ENCODE data around the gene SHF. TPM values are rescaled to one million over a fixed set of nuclear protein-coding genes. Genes with fewer than 3 reads are reported as not detected.

SHF gene
- total RNA-seq, 2 experiments from 2014 or later = 11.8 to 12.5 TPM

GRCh38 chr15:45197512-45197911 lies 9.7 kb upstream of the SHF start:
- POLR2A ChIA-PET = interaction anchor here (1.3 to 1.4 kb wide), 2 partner anchors 9 to 30 kb away, joined by 5 to 9 read pairs; partner anchors contain the start of gene SHF
- intact Hi-C loops (cut with micrococcal nuclease) = no loop called here
- no peaks in the 10 kb centered on the region for H3K9me3 Mint-ChIP-seq

GRCh38 chr15:45187578-45187893 lies 230 bp downstream of the SHF start:
- DNase-seq = no peak
- H3K27me3 Mint-ChIP-seq = no peaks in the 10 kb centered on the region
- no peaks in the 10 kb centered on the region for H3K36me3 Mint-ChIP-seq
- intact Hi-C loops (cut with micrococcal nuclease) = no loop called here
- H3K27ac Mint-ChIP-seq = no peak overlapping the region
- CTCF ChIA-PET = interaction anchor here (0.6 to 3.2 kb wide), 4 partner anchors 10 to 70 kb away, joined by 4 to 17 read pairs (median 6); no protein-coding TSS in a partner anchor
- POLR2A ChIA-PET = interaction anchor here (1.0 to 2.1 kb wide), 5 partner anchors 10 to 24 kb away, joined by 5 to 9 read pairs (median 6); no protein-coding TSS in a partner anchor
- no peaks in the 10 kb centered on the region for H3K9me3 Mint-ChIP-seq
- H3K4me3 Mint-ChIP-seq = no peak overlapping the region
- H3K4me1 Mint-ChIP-seq (ENCODE audit: low read depth) = peaks cover 28% of the 10 kb centered on the region

More at GRCh38 chr15:45197512-45197911, 9.7 kb upstream of the SHF start:
- H3K36me3 Mint-ChIP-seq = no peaks in the 10 kb centered on the region
- CTCF ChIA-PET = interaction anchor here (0.8 to 6.6 kb wide), 14 partner anchors 9 to 216 kb away, joined by 3 to 48 read pairs (median 6); partner anchors contain the start of gene SHF
- H3K27me3 Mint-ChIP-seq = peaks cover 3% of the 10 kb centered on the region
- H3K4me3 Mint-ChIP-seq = peak overlapping the region; percentile 59
- peak overlapping the region; percentile 68 for H3K27ac Mint-ChIP-seq
- H3K4me1 Mint-ChIP-seq (ENCODE audit: low read depth) = peaks cover 13% of the 10 kb centered on the region
- DNase-seq = no peak

- intact Hi-C loops (cut with micrococcal nuclease) = no loop called here
- no peaks in the 10 kb centered on the region for H3K9me3 Mint-ChIP-seq
- H3K27me3 Mint-ChIP-seq = no peaks in the 10 kb centered on the region
- ChIA-PET POLR2A (interaction anchor here (1.0 to 2.1 kb wide), 7 partner anchors 10 to 41 kb away, joined by 3 to 9 read pairs (median 5); no protein-coding TSS in a partner anchor), CTCF (interaction anchor here (1.0 to 2.5 kb wide), 6 partner anchors 9 to 213 kb away, joined by 3 to 13 read pairs (median 6); no protein-coding TSS in a partner anchor)
- H3K27ac Mint-ChIP-seq = peak overlapping the region; percentile 67
- peaks cover 28% of the 10 kb centered on the region for H3K4me1 Mint-ChIP-seq (ENCODE audit: low read depth)
- DNase-seq = no peak
- H3K4me3 Mint-ChIP-seq = peak overlapping the region; percentile 76
- H3K36me3 Mint-ChIP-seq = no peaks in the 10 kb centered on the region
Measured at GRCh38 chr15:45186771-45187577, 792 bp downstream of the SHF start.

- no peaks in the 10 kb centered on the region for H3K27me3 Mint-ChIP-seq
- no peaks in the 10 kb centered on the region for H3K36me3 Mint-ChIP-seq
- no peaks in the 10 kb centered on the region for H3K9me3 Mint-ChIP-seq
- H3K27ac Mint-ChIP-seq = no peak overlapping the region
- CTCF ChIA-PET = interaction anchor here (1.0 to 2.5 kb wide), 9 partner anchors 9 to 401 kb away, joined by 3 to 13 read pairs (median 4); partner anchors contain the start of gene BLOC1S6
- DNase-seq = no peak
- peaks cover 28% of the 10 kb centered on the region for H3K4me1 Mint-ChIP-seq (ENCODE audit: low read depth)
- intact Hi-C loops (cut with micrococcal nuclease) = no loop called here
- POLR2A ChIA-PET = interaction anchor here (1.0 to 2.1 kb wide), 6 partner anchors 9 to 40 kb away, joined by 3 to 9 read pairs (median 4); no protein-coding TSS in a partner anchor
- H3K4me3 Mint-ChIP-seq = peak overlapping the region; percentile 76
Measured at GRCh38 chr15:45185903-45186770, 1.6 kb downstream of the SHF start.

GRCh38 chr15:45185069-45185779 lies 2.5 kb downstream of the SHF start:
- Mint-ChIP-seq H3K27ac (no peak overlapping the region), H3K4me3 (no peak overlapping the region), H3K27me3 (no peaks in the 10 kb centered on the region), H3K36me3 (no peaks in the 10 kb centered on the region), H3K9me3 (no peaks in the 10 kb centered on the region), H3K4me1 (ENCODE audit: low read depth) (peaks cover 29% of the 10 kb centered on the region)
- ChIA-PET CTCF (interaction anchor here (1.3 to 2.5 kb wide), 5 partner anchors 13 to 402 kb away, joined by 3 to 13 read pairs (median 6); partner anchors contain the start of gene BLOC1S6), POLR2A (interaction anchor here (0.5 to 1.8 kb wide), 2 partner anchors 18 to 290 kb away, joined by 3 to 9 read pairs; no protein-coding TSS in a partner anchor)
- DNase-seq = no peak
- intact Hi-C loops (cut with micrococcal nuclease) = no loop called here

- no peak overlapping the region for H3K4me3 Mint-ChIP-seq
- no peaks in the 10 kb centered on the region for H3K36me3 Mint-ChIP-seq
- no peak for DNase-seq
- ChIA-PET POLR2A (interaction anchor here (0.5 kb wide), 1 partner anchor 291 kb away, joined by 3 read pairs; no protein-coding TSS in a partner anchor), CTCF (interaction anchor here (1.6 to 2.5 kb wide), 4 partner anchors 14 to 66 kb away, joined by 4 to 13 read pairs (median 8); no protein-coding TSS in a partner anchor)
- H3K9me3 Mint-ChIP-seq = no peaks in the 10 kb centered on the region
- peaks cover 32% of the 10 kb centered on the region for H3K4me1 Mint-ChIP-seq (ENCODE audit: low read depth)
- H3K27ac Mint-ChIP-seq = no peak overlapping the region
- no peaks in the 10 kb centered on the region for H3K27me3 Mint-ChIP-seq
- intact Hi-C loops (cut with micrococcal nuclease) = no loop called here
Measured at GRCh38 chr15:45184562-45185041, 3.2 kb downstream of the SHF start.

GRCh38 chr15:45183511-45183910 lies 4.3 kb downstream of the SHF start:
- intact Hi-C loops (cut with micrococcal nuclease) = no loop called here
- Mint-ChIP-seq H3K27ac (no peak overlapping the region), H3K36me3 (no peaks in the 10 kb centered on the region)

GRCh38 chr15:45182996-45183395 lies 4.8 kb downstream of the SHF start:
- Mint-ChIP-seq H3K4me1 (ENCODE audit: low read depth) (peaks cover 27% of the 10 kb centered on the region), H3K27ac (no peak overlapping the region), H3K27me3 (no peaks in the 10 kb centered on the region), H3K4me3 (no peak overlapping the region), H3K9me3 (no peaks in the 10 kb centered on the region), H3K36me3 (no peaks in the 10 kb centered on the region)
- ChIA-PET POLR2A (no interaction called here), CTCF (interaction anchor here (0.7 to 1.6 kb wide), 4 partner anchors 14 to 274 kb away, joined by 3 to 6 read pairs (median 3); no protein-coding TSS in a partner anchor)
- no peak for DNase-seq
- intact Hi-C loops (cut with micrococcal nuclease) = no loop called here

More at GRCh38 chr15:45183511-45183910, 4.3 kb downstream of the SHF start:
- H3K27me3 Mint-ChIP-seq = no peaks in the 10 kb centered on the region
- POLR2A ChIA-PET = no interaction called here
- CTCF ChIA-PET = interaction anchor here (1.0 to 1.6 kb wide), 3 partner anchors 15 to 274 kb away, joined by 3 to 6 read pairs (median 3); no protein-coding TSS in a partner anchor
- H3K4me1 Mint-ChIP-seq (ENCODE audit: low read depth) = peaks cover 30% of the 10 kb centered on the region
- H3K9me3 Mint-ChIP-seq = no peaks in the 10 kb centered on the region
- H3K4me3 Mint-ChIP-seq = no peak overlapping the region
- no peak for DNase-seq

- POLR2A ChIA-PET = no interaction called here
- H3K27me3 Mint-ChIP-seq = no peaks in the 10 kb centered on the region
- H3K36me3 Mint-ChIP-seq = no peaks in the 10 kb centered on the region
- CTCF ChIA-PET = interaction anchor here (0.8 to 3.6 kb wide), 5 partner anchors 9 to 64 kb away, joined by 3 to 22 read pairs (median 3); no protein-coding TSS in a partner anchor
- H3K4me3 Mint-ChIP-seq = no peak overlapping the region
- intact Hi-C loops (cut with micrococcal nuclease) = no loop called here
- DNase-seq = no peak
- no peak overlapping the region for H3K27ac Mint-ChIP-seq
- H3K9me3 Mint-ChIP-seq = no peaks in the 10 kb centered on the region
- H3K4me1 Mint-ChIP-seq (ENCODE audit: low read depth) = peaks cover 23% of the 10 kb centered on the region
Measured at GRCh38 chr15:45181491-45182285, 6.1 kb downstream of the SHF start.

- H3K4me3 Mint-ChIP-seq = no peak overlapping the region
- POLR2A ChIA-PET = interaction anchor here (2.1 kb wide), 1 partner anchor 13 kb away, joined by 5 read pairs; no protein-coding TSS in a partner anchor
- DNase-seq = no peak
- intact Hi-C loops (cut with micrococcal nuclease) = no loop called here
- peaks cover 17% of the 10 kb centered on the region for H3K4me1 Mint-ChIP-seq (ENCODE audit: low read depth)
- H3K27ac Mint-ChIP-seq = no peak overlapping the region
- no peaks in the 10 kb centered on the region for H3K27me3 Mint-ChIP-seq
- no peaks in the 10 kb centered on the region for H3K9me3 Mint-ChIP-seq
- CTCF ChIA-PET = interaction anchor here (0.7 to 3.6 kb wide), 9 partner anchors 10 to 30 kb away, joined by 3 to 22 read pairs (median 3); no protein-coding TSS in a partner anchor
- no peaks in the 10 kb centered on the region for H3K36me3 Mint-ChIP-seq
Measured at GRCh38 chr15:45180648-45181436, 6.9 kb downstream of the SHF start.
